Measurements from ENCODE around the gene TNNI2. TPM values are rescaled to one million over a fixed set of nuclear protein-coding genes. Genes with fewer than 3 reads are reported as not detected.
A peak's percentile ranks its signal among the peaks of the same experiment; 100 is the strongest.

TNNI2 gene
- total RNA-seq, 2 donors from 2014 or later = 1.2 TPM

DNA sequence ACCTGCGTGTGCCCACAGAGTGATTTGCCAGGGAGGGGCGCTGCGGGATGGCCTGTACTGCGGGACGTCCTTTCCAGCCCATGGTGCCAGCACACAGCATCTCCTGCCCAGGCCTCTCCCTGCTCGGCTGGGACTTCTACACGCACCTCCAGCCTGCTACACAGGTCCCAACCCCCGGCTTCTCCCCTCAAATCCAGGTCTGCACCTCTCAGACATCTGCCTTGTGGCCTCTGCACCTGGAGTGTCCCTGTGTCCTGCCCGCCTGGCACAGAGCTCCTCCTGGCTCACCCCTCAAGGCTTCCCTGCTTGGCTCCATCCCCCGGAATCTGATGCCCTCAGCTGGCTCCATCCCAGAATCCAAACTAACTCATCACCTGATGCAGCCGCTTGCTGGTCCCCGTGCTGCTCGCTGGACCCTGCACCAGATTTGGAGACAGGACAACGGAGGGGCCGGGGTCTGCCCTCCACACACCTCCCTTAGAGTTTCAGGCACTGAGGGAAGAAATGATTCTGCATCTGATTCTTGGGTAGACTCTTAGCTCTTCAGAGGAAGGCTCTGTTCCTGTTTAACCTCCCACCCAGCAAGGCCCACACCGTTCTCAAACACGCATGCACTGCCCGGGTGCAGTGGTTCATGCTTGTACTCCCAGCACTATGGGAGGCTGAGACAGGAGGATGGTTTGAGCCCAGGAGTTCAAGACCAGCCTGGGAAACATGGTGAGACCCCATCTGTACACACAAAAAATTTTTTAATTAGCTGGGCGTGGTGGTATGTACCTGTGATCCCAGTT, 10.1 kb downstream of the TNNI2 start:
- Mint-ChIP-seq H3K36me3 (ENCODE audit: insufficient read depth in 2 of 2) (peaks cover 2 to 3% of the 10 kb centered on the region in 2 donors), H3K9me3 (no peaks in the 10 kb centered on the region), H3K27me3 (ENCODE audit: low read depth) (peaks cover 8% of the 10 kb centered on the region), H3K4me1 (ENCODE audit: low read depth) (peaks cover 81% of the 10 kb centered on the region), H3K4me3 (no peak overlapping the region), H3K27ac (no peak overlapping the region)
- DNase-seq (no peak), ATAC-seq (replicated peaks in 1 of 2) (no peak)

DNA sequence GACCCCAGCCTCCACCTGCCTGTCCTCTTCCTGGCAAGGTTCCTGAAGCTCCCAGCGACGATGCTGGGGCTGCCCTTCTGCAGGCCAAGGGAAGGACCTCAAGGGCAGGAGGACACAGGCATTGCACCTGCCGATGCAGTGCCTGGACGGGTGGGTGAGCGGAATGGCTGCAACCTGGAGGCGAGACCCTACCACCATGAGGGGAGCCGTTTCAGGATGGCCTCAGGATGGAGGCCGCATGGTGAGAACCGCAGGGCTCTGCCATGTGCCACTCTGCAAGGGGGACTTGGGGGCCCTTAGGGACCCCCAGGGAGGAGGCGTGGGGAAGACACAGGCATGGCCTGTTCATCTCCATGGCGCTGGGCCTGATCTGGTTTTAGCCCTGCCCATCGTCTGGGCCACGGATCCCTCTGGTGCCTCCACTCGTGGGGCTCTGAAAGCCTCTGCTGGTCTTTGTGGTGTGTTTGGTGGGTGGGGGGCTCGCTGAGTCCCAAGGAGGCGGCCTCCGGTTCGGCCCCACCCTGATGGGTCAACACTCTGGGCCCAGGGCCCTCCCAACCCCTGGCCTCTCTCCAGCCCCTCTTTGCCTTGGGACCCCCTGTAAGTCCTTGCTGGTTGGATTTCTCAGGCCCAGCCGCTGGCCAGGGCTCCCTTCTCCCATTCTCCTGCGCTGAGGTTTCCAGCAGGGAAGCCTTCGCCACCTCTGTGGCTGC, 12.8 kb downstream of the TNNI2 start:
- peaks cover 64% of the 10 kb centered on the region for H3K4me1 Mint-ChIP-seq (ENCODE audit: low read depth)
- DNase-seq (no peak), ATAC-seq (replicated peaks in 1 of 2) (no peak)
- H3K36me3 Mint-ChIP-seq (ENCODE audit: insufficient read depth in 2 of 2) = peaks cover 2 to 3% of the 10 kb centered on the region in 2 donors
- no peaks in the 10 kb centered on the region for H3K9me3 Mint-ChIP-seq
- peak overlapping the region; percentile 55 for H3K27ac Mint-ChIP-seq
- no peaks in the 10 kb centered on the region for H3K27me3 Mint-ChIP-seq (ENCODE audit: low read depth)
- peak overlapping the region; percentile 93 to 99 for H3K4me3 Mint-ChIP-seq

DNA sequence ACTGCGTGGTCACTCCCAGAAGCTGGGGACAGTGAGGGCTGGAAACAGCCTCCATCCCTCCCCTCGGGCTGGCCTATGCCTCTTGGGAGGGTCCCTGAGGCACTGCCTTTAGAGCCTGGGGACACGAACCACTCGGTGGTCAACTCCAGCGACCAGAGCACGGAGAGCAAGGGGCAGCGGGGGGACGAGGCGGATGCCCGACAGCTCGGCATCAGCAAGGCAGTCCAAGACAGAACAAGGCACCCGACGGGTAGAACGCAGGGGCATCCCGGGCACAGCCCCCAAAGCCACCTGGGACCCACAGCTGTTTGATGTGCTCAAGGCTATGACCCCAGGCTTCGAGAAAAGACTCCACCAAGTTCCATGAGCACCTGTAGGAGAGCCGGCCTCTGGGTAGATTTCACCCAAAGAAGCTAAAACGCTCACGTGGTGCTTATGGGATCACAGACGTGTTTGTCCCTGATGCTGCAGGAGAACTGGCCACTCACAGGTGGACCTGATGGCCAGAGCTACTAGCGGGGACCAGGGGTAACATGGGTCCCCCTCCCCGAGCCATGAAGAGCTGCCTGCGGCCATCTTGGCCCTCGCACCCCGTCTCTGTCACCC, 13.6 kb downstream of the TNNI2 start:
- Mint-ChIP-seq H3K36me3 (ENCODE audit: insufficient read depth in 2 of 2) (peaks cover 2 to 3% of the 10 kb centered on the region in 2 donors), H3K27me3 (ENCODE audit: low read depth) (no peaks in the 10 kb centered on the region), H3K4me3 (peak overlapping the region; percentile 93 to 99), H3K27ac (peak overlapping the region; percentile 98), H3K4me1 (ENCODE audit: low read depth) (peaks cover 59% of the 10 kb centered on the region), H3K9me3 (no peaks in the 10 kb centered on the region)
- DNase-seq (no peak), ATAC-seq (replicated peaks in 1 of 2) (no peak)

DNA sequence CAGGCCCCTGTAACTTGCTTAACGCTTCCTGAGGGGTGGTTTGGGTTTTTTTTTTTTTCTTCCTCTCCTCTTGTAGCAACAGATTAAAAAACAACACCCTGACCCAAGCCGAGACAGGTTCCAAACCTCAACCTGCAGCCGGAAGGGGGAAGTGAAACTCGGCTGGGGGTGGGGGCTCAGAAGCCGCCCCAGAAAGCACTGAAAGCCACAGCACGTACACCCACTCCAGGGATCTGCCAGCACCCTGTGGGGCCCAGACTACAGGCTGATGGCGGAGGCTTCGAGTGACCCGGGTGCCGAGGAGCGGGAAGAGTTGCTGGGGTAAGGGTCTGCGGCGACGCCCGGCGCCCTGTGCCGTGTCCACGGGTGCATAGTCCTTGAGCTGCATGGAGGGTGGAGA, 14.1 kb downstream of the TNNI2 start, which contains the start of gene LSP1:
LSP1 (plus strand) TSS at position 208 of the 400 bp plus-strand sequence; CDS start at position 269, 61 bp downstream.
- DNase-seq = peak; percentile 88 to 90
- no peaks in the 10 kb centered on the region for H3K27me3 Mint-ChIP-seq (ENCODE audit: low read depth)
- peak within 1 kb of the TSS; percentile 93 to 99 for H3K4me3 Mint-ChIP-seq
- ATAC-seq (replicated peaks in 1 of 2) = peak; percentile 63 to 67
- peaks cover 2 to 3% of the 10 kb centered on the region in 2 donors for H3K36me3 Mint-ChIP-seq (ENCODE audit: insufficient read depth in 2 of 2)
- H3K4me1 Mint-ChIP-seq (ENCODE audit: low read depth) = peaks cover 59% of the 10 kb centered on the region
- peak within 1 kb of the TSS; percentile 98 for H3K27ac Mint-ChIP-seq
- no peaks in the 10 kb centered on the region for H3K9me3 Mint-ChIP-seq

DNA sequence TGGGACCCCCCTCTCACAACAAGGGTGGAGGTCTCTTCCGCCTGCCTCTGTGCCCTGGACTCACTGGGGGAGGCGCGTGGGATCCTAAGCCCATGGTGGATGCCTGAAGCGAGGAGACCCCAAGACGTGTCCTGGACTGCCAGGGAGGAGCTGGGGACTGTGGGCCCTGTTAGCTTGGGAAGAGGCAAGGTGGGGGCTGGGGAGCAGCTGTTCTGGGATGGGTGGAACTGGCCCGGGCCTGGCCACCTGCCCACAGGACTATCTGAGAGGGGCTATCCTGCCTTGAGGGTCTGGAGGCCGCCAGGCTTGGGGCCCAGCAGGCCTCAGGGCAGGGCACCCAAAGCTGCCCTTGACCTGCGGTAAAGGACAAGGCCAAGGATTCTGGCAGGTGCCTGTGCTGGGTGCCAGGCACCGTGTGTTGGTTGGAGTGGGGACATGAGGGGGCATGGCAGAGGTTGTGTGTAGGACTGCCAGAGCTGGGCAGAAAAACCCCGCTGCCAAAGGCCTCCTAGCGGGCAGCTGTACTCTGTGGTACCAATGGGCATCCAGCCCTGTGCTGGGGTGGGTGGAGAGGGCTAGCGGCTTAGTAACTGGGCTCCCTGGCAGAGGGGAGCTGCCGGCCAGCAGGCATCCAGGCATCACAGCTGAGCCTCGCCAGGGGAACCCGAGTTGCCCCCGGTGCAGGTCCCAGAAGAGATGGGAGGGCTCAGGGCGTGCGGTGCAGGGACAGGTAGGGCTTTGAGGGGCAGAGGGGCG, 14.8 kb downstream of the TNNI2 start:
- DNase-seq (peak; percentile 41 to 50), ATAC-seq (replicated peaks in 1 of 2) (peak in 1 of 2 donors; percentile 6)
- no peaks in the 10 kb centered on the region for H3K27me3 Mint-ChIP-seq (ENCODE audit: low read depth)
- H3K9me3 Mint-ChIP-seq = no peaks in the 10 kb centered on the region
- H3K4me3 Mint-ChIP-seq = peak overlapping the region; percentile 93 to 99
- H3K36me3 Mint-ChIP-seq (ENCODE audit: insufficient read depth in 2 of 2) = peaks cover 2 to 3% of the 10 kb centered on the region in 2 donors
- peak overlapping the region; percentile 98 for H3K27ac Mint-ChIP-seq
- H3K4me1 Mint-ChIP-seq (ENCODE audit: low read depth) = peaks cover 56% of the 10 kb centered on the region

DNA sequence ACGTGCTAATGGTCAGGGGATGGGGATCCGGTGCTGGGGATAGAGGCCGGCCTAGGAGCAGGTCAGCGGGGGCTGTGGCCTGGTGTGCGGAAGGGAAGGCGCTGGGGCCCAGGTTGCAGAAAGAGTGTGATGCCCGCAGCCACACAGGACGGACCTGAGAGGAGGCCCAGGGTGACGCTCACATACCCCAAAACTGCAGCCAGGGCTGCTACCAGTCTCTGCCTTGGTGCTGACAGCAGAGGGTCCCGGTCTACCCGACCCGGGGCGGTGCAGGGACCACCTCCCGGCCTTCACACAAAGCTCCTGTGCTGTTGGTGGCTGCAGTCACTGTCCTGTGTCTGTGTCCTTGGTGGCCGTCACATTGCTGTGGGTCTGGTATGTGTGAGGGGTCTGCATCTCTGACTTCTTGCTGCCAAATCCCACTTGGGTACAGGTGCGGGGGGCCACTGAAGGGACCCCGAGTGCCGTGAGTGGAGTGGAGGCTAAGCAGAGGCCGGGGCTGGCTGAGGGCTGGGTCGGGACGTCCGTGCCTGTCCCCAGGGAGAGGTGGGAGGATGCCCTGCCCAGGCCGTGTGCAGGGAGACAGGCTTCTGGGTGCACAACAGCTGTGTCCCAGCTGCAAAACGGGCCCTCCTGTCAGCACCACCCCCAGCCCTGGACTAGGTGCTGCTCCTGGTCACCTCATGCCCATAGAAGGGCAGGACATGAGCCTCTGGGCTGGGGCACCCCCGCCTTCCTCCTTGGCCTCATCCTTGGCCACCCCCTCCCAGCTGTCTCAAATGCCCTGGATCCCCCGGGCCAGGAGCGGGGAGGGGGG, 15.6 kb downstream of the TNNI2 start:
- Mint-ChIP-seq H3K27me3 (ENCODE audit: low read depth) (no peaks in the 10 kb centered on the region), H3K9me3 (no peaks in the 10 kb centered on the region), H3K4me1 (ENCODE audit: low read depth) (peaks cover 48% of the 10 kb centered on the region), H3K4me3 (peak overlapping the region; percentile 93 to 99), H3K27ac (peak overlapping the region; percentile 2), H3K36me3 (ENCODE audit: insufficient read depth in 2 of 2) (peaks cover 2 to 3% of the 10 kb centered on the region in 2 donors)
- DNase-seq = peak; percentile 37 to 39
- ATAC-seq (replicated peaks in 1 of 2) = peak; percentile 7 to 11

DNA sequence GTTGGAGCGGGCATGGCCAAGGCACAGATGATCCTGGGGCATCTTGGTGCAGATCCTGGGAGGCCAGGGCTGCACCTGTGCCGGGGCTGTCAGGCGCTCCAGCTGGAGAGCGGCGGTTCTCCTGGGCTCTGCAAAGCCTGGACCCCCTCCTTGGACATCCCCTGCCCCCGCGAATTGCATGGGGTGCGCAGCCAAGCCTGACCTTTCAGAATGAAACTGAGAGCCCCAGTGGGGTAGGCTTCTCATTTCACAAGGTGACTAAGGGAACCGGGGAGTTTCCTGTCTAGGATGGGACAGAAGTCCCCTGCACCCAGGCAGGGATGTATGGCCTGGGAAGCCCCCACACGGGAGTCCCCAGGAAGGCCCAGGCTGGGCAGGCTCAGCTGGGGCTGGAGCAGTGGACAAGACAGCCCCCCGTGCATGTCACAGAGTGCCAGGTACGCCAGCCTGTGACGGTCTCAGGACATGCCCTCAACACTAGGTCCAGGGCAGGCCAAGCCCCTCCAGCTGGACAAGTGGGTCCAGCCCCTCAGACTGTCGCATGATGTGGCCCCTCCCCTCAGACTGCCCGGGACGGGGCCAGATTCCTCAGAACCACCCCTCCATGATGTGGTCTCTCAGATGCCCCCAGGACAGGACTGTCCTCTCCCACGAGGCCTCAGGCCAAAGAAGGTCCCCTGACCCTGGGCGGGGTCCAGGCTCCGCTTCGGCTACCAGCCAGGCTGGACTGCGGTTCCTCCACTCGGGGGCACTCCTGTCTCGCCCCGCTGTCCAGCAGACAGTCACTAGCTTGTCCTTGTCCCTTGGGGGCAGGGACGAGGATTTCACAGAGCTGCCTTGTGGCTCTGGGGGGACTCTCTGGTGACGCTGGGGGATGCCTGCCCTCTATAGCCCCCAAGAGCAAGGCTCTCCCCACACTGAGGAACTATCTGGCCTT, 16.4 kb downstream of the TNNI2 start:
- peak overlapping the region; percentile 19 for H3K27ac Mint-ChIP-seq
- peak; percentile 45 to 67 for ATAC-seq (replicated peaks in 1 of 2)
- peaks cover 41% of the 10 kb centered on the region for H3K4me1 Mint-ChIP-seq (ENCODE audit: low read depth)
- no peaks in the 10 kb centered on the region for H3K27me3 Mint-ChIP-seq (ENCODE audit: low read depth)
- peak; percentile 80 to 83 for DNase-seq
- H3K9me3 Mint-ChIP-seq = no peaks in the 10 kb centered on the region
- H3K4me3 Mint-ChIP-seq = peak overlapping the region; percentile 93 to 99
- H3K36me3 Mint-ChIP-seq (ENCODE audit: insufficient read depth in 2 of 2) = peaks cover 2 to 3% of the 10 kb centered on the region in 2 donors

DNA sequence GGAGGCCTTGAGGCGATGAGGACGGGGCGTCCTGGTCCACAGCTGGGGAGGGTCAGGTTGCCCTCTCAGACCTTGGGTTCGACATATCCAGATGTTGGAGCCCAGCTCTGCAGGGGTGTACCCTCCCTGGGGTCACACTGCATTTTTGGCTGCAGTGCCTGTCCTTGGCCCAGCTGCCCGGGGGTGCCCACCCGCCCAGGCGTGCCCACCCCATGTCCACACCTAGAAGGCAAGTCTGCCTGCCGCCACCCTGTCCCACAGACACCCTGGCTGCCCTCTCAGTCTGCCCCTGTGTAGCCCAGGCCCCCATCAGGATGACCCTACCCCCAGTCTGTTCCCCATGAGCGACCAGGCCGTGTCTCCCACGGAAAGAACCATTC, 17.1 kb downstream of the TNNI2 start:
- Mint-ChIP-seq H3K4me1 (ENCODE audit: low read depth) (peaks cover 35% of the 10 kb centered on the region), H3K36me3 (ENCODE audit: insufficient read depth in 2 of 2) (peaks cover 2 to 3% of the 10 kb centered on the region in 2 donors), H3K4me3 (peak overlapping the region; percentile 93 to 99), H3K27me3 (ENCODE audit: low read depth) (no peaks in the 10 kb centered on the region), H3K27ac (no peak overlapping the region), H3K9me3 (no peaks in the 10 kb centered on the region)
- DNase-seq (no peak), ATAC-seq (replicated peaks in 1 of 2) (no peak)

DNA sequence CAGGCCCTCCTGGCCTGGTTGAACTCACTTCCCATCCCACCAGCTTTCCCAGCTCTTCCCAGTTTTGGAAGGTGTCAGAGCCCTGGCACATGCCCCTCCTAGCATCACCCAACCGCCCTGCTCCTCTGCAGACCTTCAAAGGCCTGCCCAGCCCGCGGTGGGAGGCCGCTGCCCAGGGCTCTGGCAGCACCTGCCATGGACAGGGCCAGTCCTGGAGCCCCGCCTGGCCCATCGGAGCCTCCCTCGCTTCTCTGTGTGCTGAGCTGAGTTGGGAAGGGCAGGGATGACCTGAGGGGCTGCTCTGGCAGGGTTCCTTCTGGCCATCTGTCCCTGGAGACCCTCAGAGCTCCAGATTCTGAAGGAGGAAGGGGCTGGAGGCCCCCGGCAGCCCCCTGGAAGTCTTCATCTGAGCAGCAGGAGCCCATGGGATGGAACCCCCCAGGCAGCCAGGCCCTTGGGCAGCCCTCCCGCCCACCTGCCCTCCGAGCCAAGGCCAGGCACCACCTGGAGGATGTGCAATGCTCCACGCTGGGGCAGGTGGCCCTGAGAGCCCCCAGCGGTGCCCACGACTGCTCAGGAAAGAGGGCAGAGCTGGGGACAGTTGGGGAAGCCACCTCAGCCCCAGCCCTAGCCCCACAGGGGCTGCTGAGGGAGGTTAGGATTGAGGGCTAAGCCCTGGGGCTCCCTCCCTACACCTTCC, 17.7 kb downstream of the TNNI2 start:
- peaks cover 2 to 3% of the 10 kb centered on the region in 2 donors for H3K36me3 Mint-ChIP-seq (ENCODE audit: insufficient read depth in 2 of 2)
- no peak for DNase-seq
- H3K27ac Mint-ChIP-seq = no peak overlapping the region
- H3K4me3 Mint-ChIP-seq = peak overlapping the region; percentile 19 to 93
- H3K4me1 Mint-ChIP-seq (ENCODE audit: low read depth) = peaks cover 29% of the 10 kb centered on the region
- no peaks in the 10 kb centered on the region for H3K9me3 Mint-ChIP-seq
- no peak for ATAC-seq (replicated peaks in 1 of 2)
- no peaks in the 10 kb centered on the region for H3K27me3 Mint-ChIP-seq (ENCODE audit: low read depth)

DNA sequence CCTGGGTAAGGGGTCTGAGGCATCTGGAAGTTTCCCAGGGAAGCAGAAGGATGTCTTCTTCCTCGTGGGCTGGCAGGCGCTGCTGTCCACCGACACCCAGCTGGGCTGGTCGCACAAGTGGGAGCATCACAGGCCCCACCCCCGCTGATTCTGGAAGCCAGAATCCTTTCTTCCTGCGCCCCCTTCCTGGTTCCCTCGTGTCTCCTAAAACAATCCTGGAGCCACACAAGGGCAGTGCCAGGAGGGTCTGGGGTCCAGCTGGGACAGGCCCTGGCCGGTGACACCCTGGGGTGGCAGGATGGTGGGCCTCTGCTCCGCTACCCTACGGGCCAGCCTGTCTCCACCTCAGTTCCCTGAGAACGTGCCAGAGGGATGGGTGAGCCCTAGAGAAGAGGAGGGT, 18.3 kb downstream of the TNNI2 start:
- H3K27ac Mint-ChIP-seq = no peak overlapping the region
- H3K27me3 Mint-ChIP-seq (ENCODE audit: low read depth) = no peaks in the 10 kb centered on the region
- H3K9me3 Mint-ChIP-seq = no peaks in the 10 kb centered on the region
- no peak overlapping the region for H3K4me3 Mint-ChIP-seq
- H3K36me3 Mint-ChIP-seq (ENCODE audit: insufficient read depth in 2 of 2) = peaks cover 2 to 3% of the 10 kb centered on the region in 2 donors
- DNase-seq = no peak
- peaks cover 23% of the 10 kb centered on the region for H3K4me1 Mint-ChIP-seq (ENCODE audit: low read depth)
- no peak for ATAC-seq (replicated peaks in 1 of 2)

DNA sequence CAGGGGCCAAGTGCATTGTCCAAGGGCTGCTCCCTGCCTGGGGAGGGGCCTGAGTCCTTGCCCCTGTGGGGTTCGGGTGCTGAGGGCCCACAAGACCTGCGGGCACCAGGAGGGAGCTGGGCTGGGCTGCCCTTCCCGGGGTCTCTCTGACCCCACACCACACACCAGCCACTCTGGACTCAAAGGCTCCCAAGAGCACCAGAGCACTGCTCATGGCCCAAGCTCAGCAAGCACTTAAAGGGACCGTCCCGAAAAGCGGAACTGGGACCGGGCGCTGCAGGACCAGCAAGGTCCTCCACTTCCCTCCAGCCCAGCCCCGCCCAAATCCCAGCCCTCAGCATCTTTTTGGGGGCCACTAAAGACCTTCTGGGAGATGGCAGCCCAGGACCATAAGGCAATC, 19.4 kb downstream of the TNNI2 start:
- ATAC-seq (replicated peaks in 1 of 2) = no peak
- Mint-ChIP-seq H3K27ac (no peak overlapping the region), H3K4me1 (ENCODE audit: low read depth) (peaks cover 12% of the 10 kb centered on the region), H3K4me3 (no peak overlapping the region), H3K36me3 (ENCODE audit: insufficient read depth in 2 of 2) (peaks cover 0 to under 1% of the 10 kb centered on the region in 2 donors), H3K9me3 (no peaks in the 10 kb centered on the region), H3K27me3 (ENCODE audit: low read depth) (no peaks in the 10 kb centered on the region)
- no peak for DNase-seq
